ENCODE measurements around the gene PPP1R9B.

PPP1R9B gene

DNA sequence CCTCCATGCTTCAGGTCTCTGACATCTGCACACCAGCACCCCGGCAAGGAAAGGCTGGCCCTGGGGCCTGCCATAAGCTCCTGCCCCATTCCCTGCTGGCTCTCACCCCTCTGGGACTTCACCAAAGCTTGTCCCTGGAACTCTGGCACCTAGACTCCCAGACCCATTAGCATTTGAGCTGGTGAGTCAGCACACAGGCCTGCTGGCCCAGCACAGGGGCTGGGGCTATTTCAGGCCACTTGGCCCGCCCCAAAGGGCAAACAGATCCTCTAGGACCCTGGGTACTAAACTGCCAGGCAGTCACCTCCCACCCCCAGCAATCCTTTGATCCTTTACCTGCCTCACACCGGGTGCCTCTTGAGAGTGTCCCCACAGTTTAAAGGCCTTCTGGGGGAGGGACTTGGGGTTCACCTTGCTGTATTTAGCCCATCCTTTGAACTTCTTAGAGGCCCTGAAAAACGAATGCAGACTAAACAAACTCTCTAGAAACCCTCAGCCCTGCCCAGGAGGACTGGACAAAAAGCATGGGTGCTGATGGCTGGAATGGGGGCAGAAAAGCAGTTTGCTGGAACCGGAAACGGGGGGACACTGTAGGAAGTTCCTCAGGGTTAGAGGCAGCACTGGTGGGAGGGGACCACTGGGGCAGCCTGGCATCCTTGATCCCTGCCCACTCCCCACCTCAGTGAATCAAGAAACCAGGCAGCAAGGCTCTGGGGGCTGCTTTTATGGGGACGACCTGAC lies 17.3 kb downstream of the PPP1R9B start:
- DNase-seq (ENCODE audit: low read depth), result peak; percentile 37
- H3K4me3 ChIP-seq (replicated peaks; ENCODE audit: low read depth, low read length), result no peak overlapping the region
- TF ChIP-seq CTCF (IDR thresholded peaks at IDR 0.05; ENCODE audit: low read length, missing control alignments), result no peak

DNA sequence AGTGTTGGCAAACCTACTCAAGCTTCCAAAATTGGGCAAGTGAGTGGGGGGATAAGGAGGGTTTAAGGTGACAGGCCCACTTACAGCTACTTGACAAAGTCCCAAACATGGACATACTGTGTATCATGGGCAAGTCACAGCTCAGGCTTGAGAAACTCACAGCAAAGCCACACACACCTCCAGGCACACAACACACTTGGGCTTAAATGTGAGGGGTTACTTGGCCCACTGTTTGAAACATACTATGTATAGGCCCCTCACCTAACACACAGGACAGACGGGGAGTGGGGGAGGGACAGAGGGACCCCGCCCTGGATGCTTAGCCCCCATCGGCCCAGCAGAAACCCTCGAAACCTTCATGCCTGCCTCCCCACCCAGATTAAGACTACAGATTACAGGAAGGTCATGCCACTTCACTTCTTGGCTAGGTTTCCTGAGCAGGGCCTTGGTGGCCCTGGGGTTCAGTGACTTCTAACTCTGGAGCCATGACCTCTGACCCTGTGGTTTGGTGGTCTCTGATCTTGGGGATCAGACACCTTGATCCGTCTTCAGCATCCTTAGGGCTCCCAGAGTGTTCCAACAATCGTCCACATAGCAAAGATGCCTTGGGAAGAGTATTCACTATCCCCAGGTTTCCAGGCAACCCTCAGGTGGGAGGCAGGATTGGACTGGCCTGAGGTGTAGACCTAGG lies 18.2 kb downstream of the PPP1R9B start:
- no peak for TF ChIP-seq CTCF (IDR thresholded peaks at IDR 0.05; ENCODE audit: low read length, missing control alignments)
- no peak for DNase-seq (ENCODE audit: low read depth)
- H3K4me3 ChIP-seq (replicated peaks; ENCODE audit: low read depth, low read length), result no peak overlapping the region

- no peak for DNase-seq (ENCODE audit: low read depth)
- peak overlapping the region; percentile 45 for H3K4me3 ChIP-seq (replicated peaks; ENCODE audit: low read depth, low read length)
- TF ChIP-seq CTCF (IDR thresholded peaks at IDR 0.05; ENCODE audit: low read length, missing control alignments), result no peak
Measured at GRCh38 chr17:50130559-50131305, 19.7 kb downstream of the PPP1R9B start.

- H3K4me3 ChIP-seq (replicated peaks; ENCODE audit: low read depth, low read length), result peak within 1 kb of the TSS; percentile 57
- DNase-seq (ENCODE audit: low read depth), result peak; percentile 53
- TF ChIP-seq CTCF (IDR thresholded peaks at IDR 0.05; ENCODE audit: low read length, missing control alignments), result no peak
Measured at GRCh38 chr17:50129728-50130558, 20.5 kb downstream of the PPP1R9B start, which contains the start of gene SAMD14. SAMD14 (minus strand) TSS chr17:50130160; CDS start chr17:50124959, 5,201 bp downstream.

- no peak for DNase-seq (ENCODE audit: low read depth)
- TF ChIP-seq CTCF (IDR thresholded peaks at IDR 0.05; ENCODE audit: low read length, missing control alignments), result no peak
- H3K4me3 ChIP-seq (replicated peaks; ENCODE audit: low read depth, low read length), result peak overlapping the region; percentile 57
Measured at GRCh38 chr17:50129353-50129727, 21.1 kb downstream of the PPP1R9B start.
